HG03521 (cell line): ENCODE data around the gene NR4A1.
A peak's percentile ranks its signal among the peaks of the same experiment; 100 is the strongest.

Experiments used
- ATAC-seq: cut with Tn5 transposase; IDR thresholded peaks from one replicate; pipeline ENCODE4 v1.9.1; 2021; ENCODE audit warnings: mild to moderate bottlenecking, moderate library complexity; ENCODE audit not compliant: unreplicated experiment

Gene NR4A1

GRCh38 chr12:52050758-52051541, at the start of gene NR4A1:
TSS of gene NR4A1 (plus strand) at chr12:52051442. CDS start at chr12:52054329, 2,887 bp downstream.
- ATAC-seq = peak; percentile 82

GRCh38 chr12:52003016-52003550, 48.2 kb upstream of the NR4A1 start:
- no peak for ATAC-seq

- no peak for ATAC-seq
Observed at GRCh38 chr12:52003591-52003990, 47.7 kb upstream of the NR4A1 start.

GRCh38 chr12:52004042-52004648, 47.1 kb upstream of the NR4A1 start:
- ATAC-seq = no peak

- no peak for ATAC-seq
Observed at GRCh38 chr12:52005218-52005902, 45.9 kb upstream of the NR4A1 start.

- ATAC-seq = no peak
Observed at GRCh38 chr12:52005903-52006703, 45.1 kb upstream of the NR4A1 start.

- ATAC-seq = no peak
Observed at GRCh38 chr12:52006726-52007157, 44.5 kb upstream of the NR4A1 start, which contains the start of gene TAMALIN. TSS of gene TAMALIN (plus strand) at chr12:52006946. CDS start at chr12:52007020, 74 bp downstream.

GRCh38 chr12:52007158-52007921, 43.9 kb upstream of the NR4A1 start:
- ATAC-seq = no peak

GRCh38 chr12:52007982-52008510, 43.2 kb upstream of the NR4A1 start:
- ATAC-seq = no peak

GRCh38 chr12:52009081-52009751, 42.0 kb upstream of the NR4A1 start:
- no peak for ATAC-seq

GRCh38 chr12:52010152-52010622, 41.1 kb upstream of the NR4A1 start:
- no peak for ATAC-seq

GRCh38 chr12:52010692-52011601, 40.3 kb upstream of the NR4A1 start:
- ATAC-seq = no peak

- ATAC-seq = no peak
Observed at GRCh38 chr12:52011602-52012214, 39.5 kb upstream of the NR4A1 start.

- ATAC-seq = no peak
Observed at GRCh38 chr12:52013626-52014310, 37.5 kb upstream of the NR4A1 start.

- no peak for ATAC-seq
Observed at GRCh38 chr12:52014567-52015530, 36.4 kb upstream of the NR4A1 start.
